ENCODE measurements around the gene C5AR1. TPM values are rescaled to one million over a fixed set of nuclear protein-coding genes. Genes with fewer than 3 reads are reported as not detected.

The C5AR1 gene
- total RNA-seq, 6 donors from 2014 or later, result 20.3 to 87.3 (median 45.1) TPM

- Histone ChIP-seq H3K27me3 (no peaks in the 10 kb centered on the region), H3K4me3 (no peak overlapping the region), H3K36me3 (no peaks in the 10 kb centered on the region), H3K27ac (no peak overlapping the region), H3K4me1 (peaks cover 3 to 12% (median 10%) of the 10 kb centered on the region in 4 donors), H3K9me3 (no peaks in the 10 kb centered on the region)
- peak in 1 of 4 donors; percentile 51 for TF ChIP-seq EP300 (IDR thresholded peaks at IDR 0.05)
- peak; percentile 83 to 94 (median 84) for TF ChIP-seq CTCF (IDR thresholded peaks at IDR 0.05)
- peak in 1 of 2 donors; percentile 45 for TF ChIP-seq POLR2AphosphoS5 (IDR thresholded peaks at IDR 0.05)
- TF ChIP-seq POLR2A (IDR thresholded peaks at IDR 0.05), result no peak
- 6 to 13% methylated on average over 14 of the region's 14 CpGs for WGBS, 2 donors
- DNase-seq (peak in 1 of 2 donors; percentile 74), ATAC-seq (ENCODE audit: low FRiP score in 2 of 2) (peak; percentile 69 to 87)
Observed at GRCh38 chr19:47305309-47305751, 4.3 kb upstream of the C5AR1 start.

- 85 to 89% methylated on average over 3 of the region's 3 CpGs for WGBS, 2 donors
Observed at GRCh38 chr19:47306303-47306702, 3.4 kb upstream of the C5AR1 start.

GRCh38 chr19:47309038-47309437 is 623 bp upstream of the C5AR1 start:
- H3K4me1 ChIP-seq, result peaks cover 3 to 12% (median 10%) of the 10 kb centered on the region in 4 donors
- no peak overlapping the region for H3K4me3 ChIP-seq
- no peak for DNase-seq

More at GRCh38 chr19:47306303-47306702, 3.4 kb upstream of the C5AR1 start:
- H3K27me3 ChIP-seq, result no peaks in the 10 kb centered on the region
- no peak for DNase-seq
- H3K4me3 ChIP-seq, result no peak overlapping the region
- H3K36me3 ChIP-seq, result no peaks in the 10 kb centered on the region
- no peak overlapping the region for H3K27ac ChIP-seq
- no peak for TF ChIP-seq POLR2AphosphoS5 (IDR thresholded peaks at IDR 0.05)
- no peak for TF ChIP-seq POLR2A (IDR thresholded peaks at IDR 0.05)
- TF ChIP-seq CTCF (IDR thresholded peaks at IDR 0.05), result no peak
- TF ChIP-seq EP300 (IDR thresholded peaks at IDR 0.05), result no peak
- H3K4me1 ChIP-seq, result peaks cover 3 to 12% (median 10%) of the 10 kb centered on the region in 4 donors
- no peak for ATAC-seq (ENCODE audit: low FRiP score in 2 of 2)
- H3K9me3 ChIP-seq, result no peaks in the 10 kb centered on the region

GRCh38 chr19:47310323-47310722 is 662 bp downstream of the C5AR1 start:
- Histone ChIP-seq H3K9me3 (no peaks in the 10 kb centered on the region), H3K36me3 (no peaks in the 10 kb centered on the region), H3K27me3 (no peaks in the 10 kb centered on the region), H3K4me3 (peak overlapping the region in 3 of 4 donors; percentile 30 to 47 (median 36)), H3K27ac (peak overlapping the region; percentile 68 to 92 (median 82)), H3K4me1 (peaks cover 2 to 8% (median 5%) of the 10 kb centered on the region in 4 donors)
- TF ChIP-seq EP300 (IDR thresholded peaks at IDR 0.05), result no peak
- TF ChIP-seq CTCF (IDR thresholded peaks at IDR 0.05), result no peak
- no peak for TF ChIP-seq POLR2AphosphoS5 (IDR thresholded peaks at IDR 0.05)
- no peak for TF ChIP-seq POLR2A (IDR thresholded peaks at IDR 0.05)
- WGBS, 2 donors, result 86 to 94% methylated on average over 2 of the region's 2 CpGs
- ATAC-seq (ENCODE audit: low FRiP score in 2 of 2) (no peak), DNase-seq (no peak)

More at GRCh38 chr19:47309038-47309437, 623 bp upstream of the C5AR1 start:
- TF ChIP-seq POLR2A (IDR thresholded peaks at IDR 0.05), result no peak
- TF ChIP-seq POLR2AphosphoS5 (IDR thresholded peaks at IDR 0.05), result no peak
- no peak for TF ChIP-seq CTCF (IDR thresholded peaks at IDR 0.05)
- no peak for TF ChIP-seq EP300 (IDR thresholded peaks at IDR 0.05)
- peak overlapping the region in 2 of 4 donors; percentile 84 to 92 for H3K27ac ChIP-seq
- WGBS, 2 donors, result 58 to 81% methylated on average over 5 to 8 of the region's 8 CpGs
- no peaks in the 10 kb centered on the region for H3K27me3 ChIP-seq
- no peaks in the 10 kb centered on the region for H3K9me3 ChIP-seq
- H3K36me3 ChIP-seq, result no peaks in the 10 kb centered on the region
- no peak for ATAC-seq (ENCODE audit: low FRiP score in 2 of 2)

GRCh38 chr19:47310819-47311218 is 1.2 kb downstream of the C5AR1 start:
- TF ChIP-seq EP300 (IDR thresholded peaks at IDR 0.05) (peak in 2 of 4 donors; percentile 27 to 50), POLR2A (IDR thresholded peaks at IDR 0.05) (peak in 1 of 4 donors; percentile 77), POLR2AphosphoS5 (IDR thresholded peaks at IDR 0.05) (peak; percentile 86 to 91), CTCF (IDR thresholded peaks at IDR 0.05) (no peak)
- peak overlapping the region in 3 of 4 donors; percentile 30 to 47 (median 36) for H3K4me3 ChIP-seq
- H3K27ac ChIP-seq, result peak overlapping the region; percentile 68 to 92 (median 82)

More at GRCh38 chr19:47310819-47311218, 1.2 kb downstream of the C5AR1 start:
- Histone ChIP-seq H3K9me3 (no peaks in the 10 kb centered on the region), H3K36me3 (no peaks in the 10 kb centered on the region), H3K27me3 (no peaks in the 10 kb centered on the region), H3K4me1 (peaks cover 0 to 8% (median 2%) of the 10 kb centered on the region in 4 donors)
- DNase-seq (peak in 1 of 2 donors; percentile 77), ATAC-seq (ENCODE audit: low FRiP score in 2 of 2) (peak; percentile 12 to 26)
- WGBS, 2 donors, result 33% methylated on average over 4 to 5 of the region's 5 CpGs

Data from upper lobe of left lung (tissue), 6 donors.